ENCODE measurements around the gene SLAMF9.

The SLAMF9 gene

DNA sequence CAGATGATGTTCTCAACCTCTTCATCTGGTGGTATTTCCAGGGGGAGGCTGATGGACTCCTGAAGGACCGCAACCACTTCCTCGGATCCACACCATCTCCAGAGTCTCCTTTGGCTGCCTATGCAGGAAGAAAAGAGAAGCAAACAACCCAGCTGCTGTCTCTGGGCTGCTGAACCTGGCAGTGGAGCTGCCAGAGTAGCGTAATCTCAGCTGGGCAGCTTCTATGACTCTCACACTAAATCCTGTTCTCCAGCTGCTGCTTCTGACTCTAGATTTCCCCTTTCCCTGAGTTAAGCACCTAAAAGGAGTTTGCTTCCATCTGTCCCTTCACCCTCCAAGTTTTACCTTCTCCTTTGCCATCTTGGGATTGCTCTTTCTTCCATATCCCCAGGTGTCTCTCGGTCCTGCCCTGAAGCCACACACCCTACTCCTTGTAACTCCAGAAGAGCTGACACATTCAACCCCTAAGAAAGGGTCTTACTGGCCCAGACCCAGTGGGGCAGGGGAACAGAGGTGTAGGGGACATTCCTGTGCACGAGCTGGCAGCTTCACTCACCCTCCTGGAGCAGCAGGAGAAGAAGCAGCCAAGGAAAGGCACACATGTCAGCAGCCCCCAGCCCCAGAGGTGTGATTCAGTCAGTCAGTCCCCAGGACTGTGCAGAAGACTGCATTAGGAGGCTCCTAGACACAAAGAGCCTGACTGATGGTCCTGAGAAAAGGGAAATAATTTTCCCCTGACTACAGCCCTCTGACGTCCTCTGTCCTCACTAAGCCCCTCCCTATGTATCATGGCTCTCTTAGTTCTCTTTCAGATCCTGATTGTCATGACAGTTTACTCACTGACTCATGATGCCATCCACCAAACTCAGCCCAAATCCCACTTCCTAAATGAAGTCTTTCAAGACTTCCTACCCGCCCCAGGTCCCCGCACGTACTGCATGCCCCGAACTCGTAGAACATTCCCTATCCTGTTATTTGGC is at the start of gene SLAMF9:
Gene SLAMF9, minus strand, starts transcription at position 702 of the 980 bp plus-strand sequence. Its CDS starts 100 bp downstream, at position 602.
- peak; percentile 57 for DNase-seq (ENCODE audit: low spot score)

DNA sequence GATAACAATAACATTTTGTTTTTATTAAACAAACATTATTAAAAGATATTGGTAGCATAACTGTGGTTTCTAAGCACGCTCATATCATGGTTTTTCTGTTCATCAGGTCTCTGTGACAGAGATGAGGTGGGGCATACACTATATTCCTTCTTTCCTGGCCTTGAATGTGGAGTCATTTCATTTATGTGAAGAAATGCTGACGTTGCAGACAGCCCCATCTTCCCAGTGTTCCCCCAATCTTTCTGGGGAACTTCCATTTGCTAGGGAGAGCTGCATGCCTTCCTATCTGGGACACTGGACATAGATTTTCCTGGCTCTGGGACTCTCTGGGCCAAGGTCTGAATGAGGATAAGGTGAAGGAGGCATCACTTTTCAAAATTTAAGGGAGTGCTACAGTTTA is 47.4 kb upstream of the SLAMF9 start:
- DNase-seq (ENCODE audit: low spot score): no peak

DNA sequence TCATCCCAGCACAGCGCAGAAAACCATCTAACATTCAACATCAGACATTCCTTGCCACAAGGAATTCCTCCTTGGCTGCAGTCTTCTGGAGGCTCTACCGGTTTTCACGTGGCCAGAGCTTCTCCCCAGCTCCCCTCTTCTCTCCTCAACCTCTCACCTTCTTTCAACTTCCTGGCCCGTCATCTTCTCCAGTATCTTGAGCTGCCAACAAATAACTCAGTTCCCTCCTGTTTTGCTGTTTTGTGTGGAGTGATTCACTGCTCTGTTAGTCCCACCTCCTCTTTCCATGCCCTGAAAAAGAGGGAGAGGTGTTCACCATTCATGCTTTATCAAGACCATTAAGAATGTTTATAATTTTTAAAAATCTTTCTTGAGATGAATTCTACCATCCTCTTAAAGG is 45.2 kb upstream of the SLAMF9 start:
- DNase-seq (ENCODE audit: low spot score): no peak

DNA sequence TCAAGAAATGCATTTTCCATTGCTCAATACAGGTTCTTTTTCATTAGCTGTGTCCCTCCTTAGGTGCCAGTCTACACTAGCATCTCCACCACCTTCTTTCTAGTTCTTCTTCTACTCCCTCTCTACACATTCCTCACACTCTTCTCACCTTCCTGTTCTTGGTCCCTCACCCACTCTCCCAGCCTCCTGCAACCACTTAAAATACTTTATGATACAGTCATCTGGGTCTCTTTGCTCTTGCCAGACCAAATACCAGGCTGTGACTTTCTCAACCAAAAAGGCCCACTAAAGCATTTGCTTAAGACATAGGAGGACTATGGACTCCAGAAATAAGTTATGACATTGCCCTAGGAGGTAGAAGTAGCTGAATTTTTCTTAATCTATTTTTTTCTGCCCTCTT is 42.6 kb upstream of the SLAMF9 start:
- no peak for DNase-seq (ENCODE audit: low spot score)

DNA sequence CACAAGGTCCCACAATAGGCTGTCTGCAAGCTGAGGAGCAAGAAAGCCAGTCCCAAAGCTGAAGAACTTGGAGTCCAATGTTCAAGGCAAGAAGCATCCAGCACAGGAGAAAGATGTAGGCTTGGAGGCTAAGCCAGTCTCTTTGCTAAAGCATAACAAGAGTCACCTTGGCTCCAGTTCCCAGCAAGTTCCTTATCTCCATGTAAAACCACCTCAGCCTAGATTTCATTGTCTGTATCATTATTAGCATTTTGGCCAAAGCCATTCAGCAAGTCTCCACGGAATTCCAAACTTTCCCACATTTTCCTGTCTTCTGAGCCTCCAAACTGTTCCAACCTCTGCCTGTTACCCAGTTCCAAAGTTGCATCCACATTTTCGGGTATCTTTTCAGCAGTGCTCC is 40.9 kb upstream of the SLAMF9 start:
- DNase-seq (ENCODE audit: low spot score): no peak

DNA sequence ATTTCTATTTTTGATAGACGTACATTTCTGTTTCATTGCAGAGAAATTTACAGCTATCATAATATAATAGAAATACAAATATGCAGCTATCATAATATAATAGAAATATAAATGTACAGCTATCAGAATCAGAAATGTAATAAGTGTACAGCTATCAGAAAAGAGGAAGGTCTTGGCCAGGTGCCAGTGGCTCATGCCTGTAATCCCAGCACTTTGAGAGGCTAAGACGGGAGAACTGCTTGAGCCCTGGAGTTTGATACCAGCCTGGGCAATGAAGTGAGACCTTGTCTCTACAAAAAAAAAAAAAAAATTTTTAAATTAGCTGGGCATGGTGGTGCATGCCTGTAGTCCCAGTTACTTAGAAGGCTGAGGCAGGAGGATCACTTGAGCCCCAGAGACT is 39.9 kb upstream of the SLAMF9 start:
- DNase-seq (ENCODE audit: low spot score): no peak

DNA sequence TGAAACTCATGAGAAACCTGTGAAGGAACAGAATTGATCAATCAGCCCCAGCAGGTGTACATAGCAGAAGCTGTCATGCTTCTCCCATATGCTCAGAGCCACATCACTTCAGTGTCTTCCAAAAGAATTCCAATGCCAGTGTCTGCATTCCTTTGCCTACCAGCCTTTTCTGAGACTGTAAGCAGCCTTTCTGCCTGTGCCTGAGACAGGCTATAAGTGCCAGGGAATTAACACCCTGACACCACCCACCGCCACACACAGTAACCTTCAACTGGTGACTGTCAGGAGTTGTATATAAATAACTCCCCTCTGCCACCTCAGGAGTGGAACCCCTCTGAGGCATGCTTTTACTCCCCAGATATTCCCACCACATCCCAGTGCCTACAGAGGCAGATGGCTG is 38.1 kb upstream of the SLAMF9 start:
- no peak for DNase-seq (ENCODE audit: low spot score)

DNA sequence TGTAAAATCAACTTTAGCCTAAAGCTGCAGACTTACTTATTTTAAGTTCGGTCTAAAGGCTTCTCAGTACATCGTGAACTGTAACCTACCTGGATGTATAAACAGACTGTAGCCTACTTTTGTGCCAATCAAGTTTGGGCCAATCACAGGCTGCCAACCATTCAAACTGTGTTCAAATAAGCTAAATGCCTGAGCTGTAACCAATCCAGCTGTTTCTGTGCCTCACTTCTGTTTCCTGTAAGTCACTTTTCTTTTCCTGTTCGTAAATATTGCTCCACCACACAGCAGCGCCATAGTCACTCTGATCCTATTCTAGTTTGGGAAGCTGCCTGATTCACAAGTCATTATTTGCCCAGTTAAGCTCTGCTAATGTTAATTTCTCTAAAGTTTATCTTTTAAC is 37.5 kb upstream of the SLAMF9 start:
- no peak for DNase-seq (ENCODE audit: low spot score)

DNA sequence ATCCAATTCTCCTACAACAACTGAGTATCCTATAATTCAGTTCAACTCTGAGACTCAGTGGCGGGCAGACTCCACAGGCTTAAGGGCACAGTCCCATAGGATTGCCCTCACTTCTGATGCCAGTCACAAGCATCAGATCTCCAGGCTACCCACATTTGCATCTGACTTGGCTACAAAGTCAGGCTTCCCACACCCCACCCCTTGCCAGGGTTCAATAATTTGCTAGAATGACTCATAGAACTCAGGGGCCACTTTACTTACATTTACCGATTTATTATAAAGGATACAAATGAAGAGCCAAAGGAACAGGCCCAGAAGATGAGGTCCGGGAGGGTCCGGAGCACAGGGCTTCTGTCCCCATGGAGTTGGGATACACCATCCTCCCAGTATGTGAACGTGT is 36.0 kb upstream of the SLAMF9 start:
- no peak for DNase-seq (ENCODE audit: low spot score)

DNA sequence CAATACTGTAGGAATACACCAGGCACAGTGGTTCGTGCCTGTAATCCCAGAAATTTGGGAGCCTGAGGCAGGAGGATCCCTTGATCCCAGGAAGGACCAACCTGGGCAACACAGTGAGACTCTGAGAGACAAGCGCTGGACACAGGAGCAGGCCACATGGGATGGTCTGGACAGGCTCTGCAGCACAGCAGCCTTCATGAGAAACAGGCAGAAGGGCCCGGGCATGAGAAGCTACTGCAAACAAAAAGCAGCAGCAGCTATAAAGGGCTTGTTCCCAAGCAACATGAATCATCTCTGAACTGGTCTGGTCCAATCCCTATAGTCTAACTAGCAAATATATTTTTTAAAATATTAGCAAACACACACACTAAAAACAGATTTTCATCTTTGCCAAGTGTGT is 35.5 kb upstream of the SLAMF9 start:
- DNase-seq (ENCODE audit: low spot score): no peak

DNA sequence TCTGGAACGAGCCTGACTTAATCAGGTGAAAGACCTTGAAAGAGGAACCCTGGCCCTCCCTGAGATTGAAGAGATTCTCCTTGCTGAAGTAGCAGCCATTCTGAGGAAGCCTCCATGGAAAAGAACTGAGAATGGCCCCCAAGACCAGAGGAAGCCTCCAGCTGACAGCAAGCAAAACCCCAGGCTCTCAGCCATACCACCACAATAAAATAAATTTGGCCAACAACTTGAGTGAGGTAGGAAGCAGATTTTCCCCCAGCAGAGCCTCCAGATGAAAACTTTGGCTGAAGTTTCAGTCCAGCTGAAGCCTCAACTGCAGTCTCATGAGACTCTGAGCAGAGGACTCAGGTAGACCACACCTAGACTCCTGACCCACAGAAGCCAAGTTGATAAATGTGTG is 34.0 kb upstream of the SLAMF9 start:
- no peak for DNase-seq (ENCODE audit: low spot score)

DNA sequence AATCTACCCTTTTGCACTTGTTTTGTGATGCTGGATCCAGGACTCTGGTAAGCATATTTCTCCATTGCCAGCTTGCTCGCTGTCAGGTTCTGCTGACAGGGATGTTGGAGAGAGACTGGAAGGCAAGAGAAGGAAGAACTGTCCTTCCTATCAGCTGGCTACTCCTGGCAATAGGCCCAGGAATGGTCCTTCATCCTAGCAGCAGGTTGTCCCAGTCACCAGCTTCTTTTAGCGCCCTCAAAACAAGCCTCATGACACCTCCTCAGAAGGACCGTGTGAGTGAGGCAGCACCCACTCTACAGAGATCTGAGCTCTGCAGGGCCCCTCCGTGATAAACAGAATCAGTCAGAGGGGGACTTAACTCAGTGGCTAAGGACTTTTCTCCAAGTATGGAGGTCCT is 33.1 kb upstream of the SLAMF9 start:
- DNase-seq (ENCODE audit: low spot score): no peak

DNA sequence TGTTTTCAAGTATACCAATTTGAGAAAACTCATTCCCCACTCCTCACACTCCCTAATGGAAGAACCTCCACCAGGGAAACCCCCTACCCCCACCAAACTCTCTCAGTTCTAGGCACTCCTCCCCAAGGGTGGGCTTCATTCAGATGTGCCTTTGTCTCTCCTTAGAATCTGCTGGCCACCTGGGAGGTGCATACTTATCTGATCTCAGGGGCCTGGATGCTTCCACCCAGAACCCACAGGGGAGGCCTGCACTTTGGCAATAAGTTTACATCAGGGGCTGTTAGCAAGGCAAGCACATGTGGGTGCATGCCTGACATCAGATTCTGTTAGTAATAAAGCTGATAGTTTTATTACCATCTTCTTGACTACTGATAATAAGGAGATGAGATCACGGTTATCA is 32.5 kb upstream of the SLAMF9 start:
- DNase-seq (ENCODE audit: low spot score): no peak

DNA sequence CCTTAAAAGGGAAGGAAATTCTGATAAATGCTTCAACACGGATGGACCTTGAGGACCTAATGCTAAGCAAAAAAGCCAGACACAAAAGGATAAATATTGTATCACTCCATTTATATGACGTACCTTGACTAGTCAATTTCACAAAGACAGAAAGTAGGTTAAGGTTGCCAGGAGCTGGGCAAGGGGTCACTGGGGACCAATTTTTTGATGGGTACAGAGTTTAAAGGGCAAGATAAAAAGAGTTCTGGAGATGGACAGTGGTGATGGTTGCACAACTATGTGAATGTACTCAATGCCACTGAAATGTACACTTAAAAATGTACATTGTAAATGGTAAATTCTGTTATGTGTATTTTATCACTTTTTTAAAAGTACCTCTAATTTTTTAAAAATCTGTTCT is 32.1 kb upstream of the SLAMF9 start:
- DNase-seq (ENCODE audit: low spot score): no peak

DNA sequence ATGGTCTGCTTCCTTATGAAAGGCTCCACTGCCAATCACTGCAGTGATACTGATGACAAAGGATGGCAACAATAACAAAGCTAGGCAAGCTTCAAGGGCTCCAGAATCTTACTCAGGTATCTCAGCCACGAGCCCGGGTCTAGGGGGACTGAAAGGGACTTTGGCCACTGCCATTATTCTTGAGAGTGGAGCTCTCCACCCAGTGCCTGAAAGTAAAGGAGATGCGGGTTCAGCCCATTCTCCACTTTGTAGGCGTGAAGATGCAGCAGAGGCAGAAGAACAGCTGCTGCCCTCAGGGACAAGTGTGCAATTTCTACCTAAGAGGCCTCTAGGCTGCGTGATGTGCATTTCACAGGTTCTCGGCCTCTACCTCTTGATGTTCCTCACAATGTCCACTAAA is 31.4 kb upstream of the SLAMF9 start:
- DNase-seq (ENCODE audit: low spot score): no peak

DNA sequence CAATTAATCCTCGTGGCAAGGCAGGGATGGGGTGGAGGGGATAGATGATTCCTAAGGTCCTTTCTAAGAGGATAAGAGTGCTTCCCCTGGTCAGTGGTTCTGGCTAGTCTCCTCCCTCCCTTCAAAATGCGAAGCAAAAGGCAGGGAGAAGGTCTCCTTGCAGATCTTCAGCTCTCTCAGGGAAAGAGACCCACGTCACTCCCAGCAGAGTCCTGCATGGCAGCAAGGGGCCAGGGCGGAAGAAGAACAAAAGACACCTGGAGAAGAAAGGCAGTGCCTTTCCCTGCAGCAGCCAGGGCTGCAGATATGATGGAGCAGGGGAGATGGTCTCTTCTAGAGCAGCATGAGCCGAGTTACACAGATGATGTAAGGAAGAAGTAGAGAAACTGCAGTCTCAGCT is 29.6 kb upstream of the SLAMF9 start:
- DNase-seq (ENCODE audit: low spot score): no peak

DNA sequence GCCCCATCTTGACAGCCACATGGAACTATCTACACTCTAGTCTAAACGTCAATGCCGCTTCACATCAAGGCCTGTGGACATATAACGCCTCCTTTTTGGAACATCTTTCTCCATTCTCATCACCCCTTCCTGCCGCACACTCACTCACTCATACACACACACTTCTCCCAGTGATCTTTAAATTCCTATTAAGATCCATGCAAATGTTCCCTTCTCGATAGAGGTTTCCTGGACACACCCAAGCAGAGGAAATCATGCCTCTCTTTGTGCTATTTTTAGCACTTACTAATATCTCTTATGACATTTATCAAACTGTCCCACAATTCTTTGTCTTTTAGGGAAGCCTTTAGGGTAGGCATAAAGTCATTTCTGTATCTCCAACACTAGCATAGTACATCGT is 28.2 kb upstream of the SLAMF9 start:
- DNase-seq (ENCODE audit: low spot score): no peak

DNA sequence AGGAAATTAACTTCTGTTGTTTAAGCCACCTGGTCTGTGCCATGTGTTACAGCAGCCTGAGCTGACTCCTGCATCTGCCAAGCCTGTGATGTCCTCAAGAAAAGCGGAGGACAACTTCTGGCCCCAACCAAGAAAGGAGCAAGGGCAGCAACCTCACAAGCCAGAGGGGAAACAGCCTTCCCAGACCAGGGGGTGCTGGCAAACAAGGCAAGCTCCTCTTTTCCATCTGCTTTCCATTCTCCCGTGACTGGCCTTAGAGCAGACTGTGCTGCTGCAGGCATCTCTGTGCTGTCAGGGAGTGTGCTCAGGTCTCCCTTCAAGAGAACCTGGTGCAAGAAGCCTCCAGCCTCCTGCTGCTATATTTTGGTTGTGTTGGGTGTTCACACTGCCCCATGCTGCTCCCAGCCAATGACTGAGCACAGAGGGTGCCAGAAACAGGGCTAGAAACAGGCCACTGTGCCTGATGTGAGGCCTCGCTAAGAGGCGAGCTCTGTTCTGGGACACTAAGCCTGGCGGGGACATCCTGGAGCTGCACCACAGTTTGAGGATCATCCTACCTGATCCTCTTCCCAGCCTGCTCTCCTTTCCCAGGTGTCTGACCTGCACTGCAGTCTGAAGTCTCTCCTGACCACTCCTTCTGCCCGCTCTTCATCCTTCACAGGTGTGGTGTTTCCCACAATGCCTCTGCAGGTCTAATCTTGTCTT is 27.5 kb upstream of the SLAMF9 start:
- no peak for DNase-seq (ENCODE audit: low spot score)

DNA sequence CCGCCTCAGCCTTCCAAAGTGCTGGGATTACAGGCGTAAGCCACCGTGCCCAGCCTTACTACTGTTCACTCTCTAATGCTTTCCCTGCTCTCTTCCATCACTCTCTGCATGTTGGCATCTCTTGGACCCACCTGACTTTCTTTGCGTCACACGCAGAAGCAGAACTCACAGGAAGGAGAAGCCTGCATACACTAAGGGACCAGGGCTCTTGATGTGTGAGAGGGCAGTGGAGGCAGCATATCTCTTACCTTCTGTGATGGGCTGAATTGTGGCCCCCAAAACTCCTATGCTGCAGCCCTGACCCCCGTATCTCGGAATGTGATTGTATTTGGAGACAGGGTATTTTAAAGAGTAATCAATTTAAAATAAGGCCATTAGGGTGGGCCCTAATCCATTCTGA is 26.7 kb upstream of the SLAMF9 start:
- DNase-seq (ENCODE audit: low spot score): no peak

DNA sequence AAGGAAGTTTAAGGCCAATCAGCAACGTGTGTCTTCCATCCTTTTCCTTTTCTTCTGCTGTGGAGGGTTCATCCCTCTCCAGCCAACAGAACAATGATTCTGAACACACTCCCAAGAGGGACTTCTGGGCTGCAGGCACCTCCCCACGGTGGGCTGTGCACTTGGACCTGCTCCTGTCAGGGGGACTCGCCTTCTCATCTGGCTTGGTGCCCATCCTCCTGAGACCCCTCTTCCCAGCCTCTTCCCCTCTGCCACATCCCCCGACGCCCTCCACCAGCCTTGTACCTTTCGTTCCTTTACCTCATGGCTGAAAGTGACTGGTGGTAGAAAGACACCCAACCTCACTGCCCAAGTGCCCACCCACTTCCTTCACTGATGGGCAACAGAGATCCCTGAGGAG is 26.0 kb upstream of the SLAMF9 start:
- no peak for DNase-seq (ENCODE audit: low spot score)

DNA sequence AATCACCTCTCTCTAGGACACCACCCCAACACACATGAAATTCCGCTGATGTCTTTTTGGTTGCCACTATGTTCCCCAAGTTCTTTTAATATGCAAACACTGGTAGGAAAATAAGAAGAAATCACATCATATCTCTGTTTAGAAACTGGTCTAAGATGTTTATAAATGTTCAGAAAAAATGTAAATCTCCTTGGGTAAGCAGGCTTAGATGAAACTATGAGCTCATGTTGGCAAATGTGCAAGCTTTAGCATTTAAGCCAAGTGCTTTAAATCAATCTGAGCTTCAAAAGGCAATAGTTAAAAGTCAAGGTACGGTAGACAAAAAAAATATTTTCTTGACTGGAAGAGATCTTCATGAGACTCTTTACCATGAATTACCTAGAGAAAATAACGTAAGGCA is 25.2 kb upstream of the SLAMF9 start:
- DNase-seq (ENCODE audit: low spot score): no peak

DNA sequence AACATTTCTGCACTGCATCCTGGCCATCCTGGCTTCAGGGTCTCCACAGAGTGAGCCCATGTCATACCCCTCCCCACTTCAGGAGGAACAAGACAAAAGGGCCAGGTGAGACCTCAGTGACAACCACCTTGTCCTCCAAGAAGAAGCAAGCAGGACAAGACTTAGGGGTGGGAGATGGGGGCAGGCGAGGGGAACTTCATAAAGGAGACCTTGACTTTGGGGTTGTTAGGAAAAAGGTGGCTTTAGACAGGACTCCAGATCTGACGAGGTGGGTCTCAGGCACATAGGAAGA is 24.0 kb upstream of the SLAMF9 start:
- DNase-seq (ENCODE audit: low spot score): no peak

DNA sequence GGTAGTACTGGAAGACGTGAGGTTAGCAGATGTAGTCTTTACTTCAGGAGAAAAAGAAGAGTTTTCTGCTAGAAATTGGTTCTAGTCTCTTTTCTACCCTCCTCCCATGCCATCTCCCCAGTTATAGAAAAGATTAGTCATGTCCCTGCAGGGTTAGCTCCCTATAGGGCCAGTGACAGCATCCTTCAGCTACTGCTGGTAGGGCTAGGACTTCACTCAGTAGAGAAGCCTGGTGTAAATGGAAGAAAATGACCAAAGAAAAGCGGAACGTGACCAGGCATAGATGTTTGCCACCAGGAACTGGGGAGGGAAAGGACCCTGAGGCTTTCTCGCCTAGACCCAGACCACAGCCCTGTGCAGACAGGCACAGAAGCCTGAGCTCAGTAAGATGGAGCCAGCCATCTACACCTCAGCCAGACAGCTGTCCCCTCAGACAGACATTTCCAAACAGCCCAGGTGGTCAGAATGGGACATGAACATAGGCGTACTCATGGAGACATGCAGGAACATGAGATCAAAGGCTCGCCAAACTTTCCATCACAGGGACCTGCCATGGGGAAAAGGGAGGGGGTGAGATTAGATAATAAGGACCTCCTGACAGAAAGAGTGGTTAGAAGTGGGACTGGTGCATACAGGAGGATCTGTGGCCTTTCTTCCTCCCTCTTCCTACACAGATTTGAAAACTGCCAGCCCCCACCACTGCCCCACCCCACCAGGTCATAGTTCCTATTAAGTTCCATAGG is 23.5 kb upstream of the SLAMF9 start:
- DNase-seq (ENCODE audit: low spot score): no peak
